ENCODE measurements around the gene RGS17.

GRCh38 chr6:153103319-153103655 lies 27.8 kb downstream of the RGS17 start:
- TF ChIP-seq, protein P1, sequence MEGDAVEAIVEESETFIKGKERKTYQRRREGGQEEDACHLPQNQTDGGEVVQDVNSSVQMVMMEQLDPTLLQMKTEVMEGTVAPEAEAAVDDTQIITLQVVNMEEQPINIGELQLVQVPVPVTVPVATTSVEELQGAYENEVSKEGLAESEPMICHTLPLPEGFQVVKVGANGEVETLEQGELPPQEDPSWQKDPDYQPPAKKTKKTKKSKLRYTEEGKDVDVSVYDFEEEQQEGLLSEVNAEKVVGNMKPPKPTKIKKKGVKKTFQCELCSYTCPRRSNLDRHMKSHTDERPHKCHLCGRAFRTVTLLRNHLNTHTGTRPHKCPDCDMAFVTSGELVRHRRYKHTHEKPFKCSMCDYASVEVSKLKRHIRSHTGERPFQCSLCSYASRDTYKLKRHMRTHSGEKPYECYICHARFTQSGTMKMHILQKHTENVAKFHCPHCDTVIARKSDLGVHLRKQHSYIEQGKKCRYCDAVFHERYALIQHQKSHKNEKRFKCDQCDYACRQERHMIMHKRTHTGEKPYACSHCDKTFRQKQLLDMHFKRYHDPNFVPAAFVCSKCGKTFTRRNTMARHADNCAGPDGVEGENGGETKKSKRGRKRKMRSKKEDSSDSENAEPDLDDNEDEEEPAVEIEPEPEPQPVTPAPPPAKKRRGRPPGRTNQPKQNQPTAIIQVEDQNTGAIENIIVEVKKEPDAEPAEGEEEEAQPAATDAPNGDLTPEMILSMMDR (IDR thresholded peaks at IDR 0.05) = no peak
- no peak for TF ChIP-seq ZFX (IDR thresholded peaks at IDR 0.05; ENCODE audit: borderline replicate concordance)
